Transverse colon (tissue), 4 donors: Measurements from ENCODE around the gene STK39. TPM values are rescaled to one million over a fixed set of nuclear protein-coding genes. Genes with fewer than 3 reads are reported as not detected.

Experiments used
- DNase-seq: peaks from one replicate; pipeline ENCODE4 v3.0.0-alpha.2; 2019
- H3K27ac ChIP-seq, 4 donors: fragments of 200-600 bp; sonication (generic); 2 replicates each; pipeline ENCODE4 v1.5.1; 2016 to 2018; ENCODE audit warnings: inconsistent platforms in 4 of 4
- H3K27me3 ChIP-seq: fragments of 200-600 bp; sonication (generic); 2 replicates; pipeline ENCODE4 v1.5.1; 2017; ENCODE audit warnings: inconsistent platforms
- H3K36me3 ChIP-seq, 4 donors: fragments of 200-600 bp; sonication (generic); 2 replicates each; pipeline ENCODE4 v1.5.1; 2017 to 2019; ENCODE audit warnings: inconsistent platforms in 4 of 4
- H3K4me1 ChIP-seq, 4 donors: fragments of 200-600 bp; sonication (generic); 2 replicates each; pipeline ENCODE4 v1.5.1; 2017 to 2020; ENCODE audit warnings: inconsistent platforms in 4 of 4
- H3K4me3 ChIP-seq, 4 donors: fragments of 200-600 bp; sonication (generic); 1 replicate in 1 of 4; 2 replicates in 3 of 4; pipeline versions ENCODE4 v1.5.1 to v1.6.1; 2017 to 2019; ENCODE audit warnings: inconsistent platforms in 4 of 4
- H3K9me3 ChIP-seq, 2 donors: fragments of 200-600 bp; sonication (generic); 2 replicates each; pipeline ENCODE4 v1.5.1; 2017 to 2019; ENCODE audit warnings: inconsistent platforms in 2 of 2
- CTCF ChIP-seq, 5 experiments: fragments of 200-600 bp in 3 of 5; fragments of 450-650 bp in 2 of 5; sonication (generic) in 3 of 5; IDR thresholded peaks; 1 replicate in 2 of 5; 2 replicates in 3 of 5; pipeline ENCODE4 v1.5.1; 2016 to 2017; ENCODE audit warnings: antibody characterized with exemption in 5 of 5, inconsistent platforms in 3 of 5, mild to moderate bottlenecking in 2 of 5, moderate library complexity in 1 of 5
- EP300 ChIP-seq: sonication (generic); formaldehyde crosslinking; IDR thresholded peaks from one replicate; pipeline ENCODE4 v1.6.1; 2017; ENCODE audit warnings: antibody characterized with exemption, low read depth
- POLR2A ChIP-seq: fragments of 450-650 bp; IDR thresholded peaks from one replicate; pipeline ENCODE4 v1.6.1; 2016; ENCODE audit warnings: antibody characterized with exemption, mild to moderate bottlenecking, moderate library complexity
- POLR2AphosphoS5 ChIP-seq, 3 donors: sonication (generic); formaldehyde crosslinking; IDR thresholded peaks; one replicate each; pipeline ENCODE4 v1.6.1; 2016; ENCODE audit warnings: antibody characterized with exemption in 3 of 3
- WGBS, 2 donors: methylation state at CpG; one replicate each; pipeline ENCODE4 v1.1.5; 2018; ENCODE audit warnings: low coverage in 1 of 2; 5-methylcytosine and 5-hydroxymethylcytosine counted together
- in situ Hi-C, 4 donors: fragments of 200-750 bp; cut with MboI; loops; one replicate each; pipeline versions ENCODE4 v1.15.0 to v1.15.1; 2017; ENCODE audit warnings: low sequenced_read_pairs in 3 of 4, low pct_ligation_motif_present in 1 of 4, low pct_unique_long_range_greater_than_20kb in 1 of 4
- intact Hi-C: fragments of 100-400 bp; cut with DNase I; formaldehyde crosslinking; loops from one replicate; pipeline ENCODE4 v1.15.1; 2023; ENCODE audit warnings: low total_unique reads
- total RNA-seq, 4 donors: library from RNA; depleted of rRNA; stranded (reverse); fragments of >200 nt; gene quantifications; one replicate each; pipeline ENCODE4 v1.1.0, GENCODE V29; 2016

STK39 gene
- total RNA-seq, 4 donors from 2014 or later: 30.6 to 46.1 (median 36.7) TPM

GRCh38 chr2:168056242-168056787 is 191.1 kb downstream of the STK39 start:
- Histone ChIP-seq H3K9me3 (no peaks in the 10 kb centered on the region), H3K4me1 (no peaks in the 10 kb centered on the region), H3K4me3 (no peak overlapping the region), H3K27me3 (no peaks in the 10 kb centered on the region), H3K27ac (no peak overlapping the region), H3K36me3 (peaks cover 0 to 7% (median 0%) of the 10 kb centered on the region in 4 donors)
- intact Hi-C loops: no loop called here
- no peak for TF ChIP-seq POLR2A
- DNase-seq: no peak
- in situ Hi-C loops: no loop called here
- 58 to 82% methylated on average over 2 to 9 of the region's 9 CpGs for WGBS, 2 donors

- DNase-seq: no peak
- TF ChIP-seq EP300 (no peak), POLR2A (no peak), CTCF (IDR thresholded peaks at IDR 0.05) (no peak), POLR2AphosphoS5 (IDR thresholded peaks at IDR 0.05) (no peak)
Measured at GRCh38 chr2:168054657-168055056, 192.7 kb downstream of the STK39 start.

GRCh38 chr2:168053676-168054075 is 193.7 kb downstream of the STK39 start:
- Histone ChIP-seq H3K27me3 (no peaks in the 10 kb centered on the region), H3K4me3 (no peak overlapping the region), H3K27ac (no peak overlapping the region), H3K4me1 (no peaks in the 10 kb centered on the region), H3K36me3 (peaks cover 0 to under 1% (median 0%) of the 10 kb centered on the region in 4 donors), H3K9me3 (no peaks in the 10 kb centered on the region)
- DNase-seq: no peak
- intact Hi-C loops (no loop called here), in situ Hi-C loops (no loop called here)
- 83 to 88% methylated on average over 3 of the region's 3 CpGs for WGBS, 2 donors
- TF ChIP-seq POLR2AphosphoS5 (IDR thresholded peaks at IDR 0.05) (no peak), CTCF (IDR thresholded peaks at IDR 0.05) (no peak), EP300 (no peak), POLR2A (no peak)

More at GRCh38 chr2:168054657-168055056, 192.7 kb downstream of the STK39 start:
- Histone ChIP-seq H3K4me1 (no peaks in the 10 kb centered on the region), H3K27ac (no peak overlapping the region), H3K27me3 (no peaks in the 10 kb centered on the region), H3K9me3 (no peaks in the 10 kb centered on the region), H3K4me3 (no peak overlapping the region), H3K36me3 (peaks cover 0 to 7% (median 0%) of the 10 kb centered on the region in 4 donors)
- WGBS, 2 donors: 84 to 87% methylated on average over 5 of the region's 5 CpGs
- in situ Hi-C loops (no loop called here), intact Hi-C loops (no loop called here)

GRCh38 chr2:168052773-168053172 is 194.6 kb downstream of the STK39 start:
- intact Hi-C loops: no loop called here
- in situ Hi-C loops: no loop called here
- no peak for DNase-seq
- no peak overlapping the region for H3K4me3 ChIP-seq
- H3K27ac ChIP-seq: no peak overlapping the region
- H3K27me3 ChIP-seq: no peaks in the 10 kb centered on the region
- no peaks in the 10 kb centered on the region for H3K4me1 ChIP-seq
- 96% methylated on average over 4 of the region's 4 CpGs; no CpG with 5 or more reads in 1 of the 2 donors for WGBS, 2 donors
- H3K9me3 ChIP-seq: no peaks in the 10 kb centered on the region
- no peaks in the 10 kb centered on the region for H3K36me3 ChIP-seq
- TF ChIP-seq POLR2A: no peak
- TF ChIP-seq EP300: no peak
- TF ChIP-seq CTCF (IDR thresholded peaks at IDR 0.05): no peak
- no peak for TF ChIP-seq POLR2AphosphoS5 (IDR thresholded peaks at IDR 0.05)

- no peak overlapping the region for H3K27ac ChIP-seq
- no peaks in the 10 kb centered on the region for H3K9me3 ChIP-seq
- TF ChIP-seq POLR2A (no peak), POLR2AphosphoS5 (IDR thresholded peaks at IDR 0.05) (no peak), CTCF (IDR thresholded peaks at IDR 0.05) (no peak), EP300 (no peak)
- DNase-seq: no peak
- H3K27me3 ChIP-seq: no peaks in the 10 kb centered on the region
- 83 to 90% methylated on average over 1 to 2 of the region's 2 CpGs for WGBS, 2 donors
- no peaks in the 10 kb centered on the region for H3K4me1 ChIP-seq
- in situ Hi-C loops: no loop called here
- no peaks in the 10 kb centered on the region for H3K36me3 ChIP-seq
- H3K4me3 ChIP-seq: no peak overlapping the region
- intact Hi-C loops: no loop called here
Measured at GRCh38 chr2:168050377-168050776, 197.0 kb downstream of the STK39 start.
